ENCODE results near the gene TMEM88.
"Not testable (repeated sequence)": the region's sequence is repeated elsewhere in the genome, so short reads cannot be mapped to it uniquely, and the experiment has no call there.

The TMEM88 gene

DNA sequence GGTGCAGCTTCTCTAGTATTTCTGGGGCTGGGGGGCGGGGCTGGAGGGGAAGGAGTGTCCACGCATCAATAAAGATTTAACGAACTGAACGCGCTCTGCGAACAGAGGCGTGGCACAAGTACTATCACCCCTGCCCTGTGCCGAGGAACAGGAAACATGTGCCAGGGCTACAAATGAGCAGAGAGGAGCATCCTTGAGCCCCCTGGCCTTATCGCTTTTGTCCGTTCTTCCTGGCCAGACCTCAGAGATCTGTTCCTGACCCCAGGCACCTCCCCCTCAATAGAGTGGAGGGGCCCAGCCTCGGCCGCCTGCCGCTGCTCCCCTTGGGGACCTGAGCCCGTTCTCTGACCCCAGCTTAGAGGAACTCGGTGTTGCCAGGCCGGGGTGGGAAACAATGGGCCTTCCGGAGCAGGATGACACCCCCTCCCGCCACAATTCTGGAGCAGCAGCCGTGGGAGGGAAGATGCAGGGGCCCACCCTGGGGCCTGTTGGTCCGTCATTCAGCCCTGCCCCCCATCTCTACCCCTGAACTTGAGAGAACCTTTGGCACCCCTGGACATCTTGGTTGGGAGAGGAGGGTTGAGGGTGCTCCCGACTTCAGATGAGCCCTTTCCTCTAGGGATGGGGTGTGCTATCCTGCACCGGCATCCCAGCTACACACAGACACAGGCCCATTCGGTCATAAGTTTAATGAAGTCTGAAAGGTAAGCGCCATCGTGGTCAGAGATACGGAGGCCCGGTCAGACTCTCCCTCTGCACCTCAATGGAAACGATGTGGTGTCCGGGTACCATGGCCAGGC, 1.3 kb downstream of the TMEM88 start:
- DNase-seq (ENCODE audit: low read depth): no peak

DNA sequence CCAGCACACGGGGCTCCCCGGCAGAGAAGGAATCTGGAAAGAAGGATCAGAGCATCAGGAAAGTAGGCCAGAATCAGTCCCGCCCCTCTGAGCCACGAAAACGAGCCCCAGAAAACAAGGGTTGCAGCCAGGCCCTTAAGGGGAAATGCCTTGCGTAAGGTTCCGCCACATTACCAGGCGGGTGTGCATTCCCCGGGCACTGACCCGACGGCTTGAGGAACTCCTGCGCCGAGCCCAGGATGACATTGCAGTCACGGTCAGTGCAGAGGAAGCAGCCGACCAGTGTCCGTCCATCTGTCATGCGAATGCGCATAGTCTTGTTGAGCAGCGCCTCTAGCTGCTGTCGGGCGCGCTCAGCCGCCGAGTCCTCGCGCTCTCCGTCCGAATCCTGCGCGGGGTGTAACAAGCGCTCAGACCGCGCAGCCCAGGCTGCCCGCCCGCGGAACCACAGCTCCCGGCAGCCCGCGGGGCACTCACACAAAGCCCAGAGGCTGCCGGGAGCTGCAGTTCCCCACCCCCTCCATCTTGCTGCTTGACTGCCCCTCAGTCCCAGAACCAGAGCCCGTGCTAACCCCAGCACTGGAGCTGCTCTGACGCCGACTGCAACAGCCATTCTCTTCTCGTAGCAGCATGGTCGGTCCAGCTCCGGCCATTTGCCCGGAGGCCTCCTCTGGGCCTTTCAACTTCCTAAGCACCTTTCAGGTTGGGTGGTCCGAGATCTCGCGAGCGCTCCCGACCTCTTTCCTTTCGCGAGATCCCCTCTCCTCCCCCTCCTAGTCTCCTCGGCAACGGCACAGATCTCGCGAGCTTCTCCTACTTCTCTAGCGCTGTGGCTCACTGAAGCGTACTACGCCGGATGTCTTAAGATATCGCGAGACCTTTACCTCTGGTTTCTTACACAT, 2.2 kb downstream of the TMEM88 start, which contains the start of gene NAA38:
Gene NAA38, minus strand, starts transcription at position 749 of the 902 bp plus-strand sequence. Its CDS starts 96 bp downstream, at position 653.
- peak; percentile 95 for DNase-seq (ENCODE audit: low read depth)

DNA sequence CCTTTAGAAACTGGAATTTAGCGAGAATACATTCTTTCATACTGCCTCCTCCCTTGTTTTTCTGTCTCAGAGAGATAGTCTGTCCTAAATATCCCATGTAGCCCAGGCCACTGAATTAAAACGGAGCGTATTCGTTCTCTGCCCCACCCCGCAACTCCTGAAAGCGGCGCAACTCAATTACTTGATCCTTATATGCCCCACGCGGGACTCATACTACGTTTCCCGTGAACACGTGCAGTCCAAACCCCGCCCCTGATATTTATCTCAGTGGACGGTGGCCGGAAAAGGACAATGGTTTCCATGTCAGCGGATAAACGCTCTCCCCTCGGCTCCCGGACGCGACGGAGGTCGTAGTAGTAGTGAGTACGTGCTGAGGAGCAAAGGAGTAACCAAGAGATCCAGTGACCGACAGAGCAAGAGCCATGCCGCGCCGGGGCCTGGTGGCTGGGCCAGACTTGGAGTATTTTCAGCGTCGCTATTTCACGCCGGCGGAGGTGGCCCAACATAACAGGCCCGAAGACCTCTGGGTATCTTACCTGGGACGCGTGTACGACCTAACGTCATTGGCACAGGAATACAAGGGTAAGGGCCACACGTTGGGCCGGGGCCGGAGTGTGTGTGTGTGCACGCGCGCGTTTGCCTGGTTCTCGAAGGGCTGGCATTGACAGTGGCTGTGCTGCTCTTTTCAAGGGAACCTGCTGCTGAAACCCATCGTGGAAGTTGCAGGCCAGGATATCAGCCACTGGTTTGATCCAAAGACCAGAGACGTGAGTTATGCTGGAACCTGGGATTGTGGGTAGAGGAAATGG, 3.1 kb downstream of the TMEM88 start, which contains the start of gene CYB5D1:
Gene CYB5D1, plus strand, starts transcription at position 291 of the 809 bp plus-strand sequence. Its CDS starts 132 bp downstream, at position 423.
- peak; percentile 81 for DNase-seq (ENCODE audit: low read depth)

DNA sequence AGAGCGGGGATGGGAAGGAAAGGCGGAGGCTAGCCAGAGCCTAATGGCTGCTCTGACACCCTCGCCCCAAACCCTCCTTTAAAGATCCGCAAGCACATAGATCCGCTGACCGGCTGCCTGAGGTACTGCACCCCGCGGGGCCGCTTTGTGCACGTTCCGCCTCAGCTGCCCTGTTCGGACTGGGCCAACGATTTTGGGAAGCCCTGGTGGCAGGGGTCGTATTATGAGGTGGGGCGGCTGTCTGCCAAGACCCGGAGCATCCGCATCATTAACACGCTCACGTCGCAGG, 3.6 kb downstream of the TMEM88 start:
- no peak for DNase-seq (ENCODE audit: low read depth)

DNA sequence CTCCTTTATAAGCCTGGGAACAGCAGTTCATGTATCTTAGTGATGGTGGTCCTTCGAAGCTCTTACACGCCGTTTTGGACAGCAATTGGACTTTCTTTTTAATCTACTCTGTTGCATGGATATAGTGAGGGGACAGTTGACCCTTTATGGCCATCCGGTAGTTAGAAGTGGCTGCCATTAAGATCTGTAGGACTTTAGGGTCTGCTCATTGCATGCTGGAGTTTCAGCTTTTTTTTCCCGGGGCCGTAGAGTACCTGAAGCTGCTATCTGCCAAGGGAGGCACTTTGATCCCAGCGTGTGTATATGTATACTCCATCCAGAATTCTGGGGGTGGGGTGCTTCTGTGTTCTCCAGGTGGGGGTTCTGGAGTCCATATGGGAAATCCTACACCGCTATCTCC, 4.2 kb downstream of the TMEM88 start:
- DNase-seq (ENCODE audit: low read depth): no peak

DNA sequence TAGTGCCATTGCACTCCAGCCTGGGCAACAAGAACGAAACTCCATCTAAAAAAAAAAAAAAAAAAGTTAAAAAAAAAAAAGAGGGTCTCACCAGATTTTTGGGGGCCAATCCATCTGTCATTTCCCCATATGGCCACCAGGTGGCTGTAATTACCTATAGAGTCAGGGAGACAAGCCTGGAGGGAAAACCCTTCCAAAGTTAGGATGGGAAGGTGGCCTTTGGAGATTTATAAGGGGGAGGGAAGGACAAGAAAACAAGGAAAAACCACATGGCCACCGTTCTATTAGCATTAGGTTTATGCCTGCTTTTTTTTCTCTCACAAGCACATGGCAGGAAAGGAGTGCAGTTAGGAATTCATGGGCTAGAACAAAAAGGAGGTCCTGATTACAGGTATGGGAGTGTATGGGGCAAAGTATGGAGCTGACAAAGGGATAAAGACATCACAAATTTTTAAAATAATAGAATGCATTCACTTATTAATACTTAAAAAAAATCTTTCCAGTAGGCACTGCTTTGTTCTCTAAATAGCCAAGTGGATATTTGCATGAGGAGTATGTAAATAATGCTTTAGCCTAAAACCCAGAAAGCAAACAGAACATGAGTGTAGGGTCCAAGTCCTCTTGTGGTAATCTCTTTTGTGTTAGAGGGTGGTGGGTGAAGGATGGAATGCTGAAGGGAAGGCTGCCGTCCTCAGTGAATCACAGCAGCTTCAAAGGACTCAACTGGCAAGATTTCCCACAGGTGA, 8.0 kb downstream of the TMEM88 start:
- peak; percentile 29 for DNase-seq (ENCODE audit: low read depth)

DNA sequence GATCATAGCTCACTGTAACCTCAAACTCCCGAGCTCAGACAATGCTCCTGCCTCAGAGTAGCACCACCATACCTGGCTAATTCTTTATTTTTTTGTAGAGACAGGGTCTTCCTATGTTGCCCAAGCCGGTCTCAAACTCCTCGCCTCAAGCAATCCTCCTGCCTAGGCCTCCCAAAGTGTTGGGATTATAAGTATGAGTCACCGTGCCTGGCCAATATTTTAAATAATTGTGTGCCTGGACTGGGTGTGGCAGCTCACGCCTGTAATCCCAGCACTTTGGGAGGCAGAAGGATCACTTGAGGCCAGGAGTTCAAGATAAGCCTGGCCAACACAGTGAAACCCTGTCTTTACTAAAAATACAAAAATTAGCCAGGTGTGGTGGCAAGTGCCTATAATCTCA, 9.5 kb downstream of the TMEM88 start:
- not testable (repeated sequence) for DNase-seq (ENCODE audit: low read depth)

DNA sequence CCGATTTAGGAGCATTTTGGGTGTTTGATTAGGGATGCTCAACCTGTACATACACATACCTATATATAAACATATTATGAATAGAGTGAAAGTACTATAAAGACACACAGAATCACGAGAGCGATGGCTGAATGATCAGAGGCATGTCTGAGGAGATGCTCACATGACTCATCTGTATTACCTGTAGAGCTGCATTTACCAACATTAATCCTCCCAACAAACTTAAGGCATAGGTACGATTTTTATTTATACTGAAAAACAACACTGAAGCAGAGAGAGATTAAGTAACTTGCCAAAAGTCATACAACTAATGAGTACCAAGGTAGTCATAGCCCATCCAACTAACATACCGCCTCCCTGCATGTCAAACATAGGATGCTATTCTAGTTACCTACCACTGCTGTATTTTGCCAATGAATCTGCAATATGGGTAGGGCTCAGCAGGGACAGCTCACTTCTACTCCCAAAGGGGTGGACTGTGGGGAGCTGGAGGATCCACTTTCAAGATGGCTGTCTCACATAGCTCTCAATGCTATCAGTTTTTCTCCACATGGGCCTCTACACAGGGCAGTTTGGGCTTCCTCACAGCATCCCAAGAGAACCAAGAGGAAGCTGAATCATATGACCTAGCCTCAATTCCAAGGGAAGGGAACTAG, 10.3 kb downstream of the TMEM88 start:
- no peak for DNase-seq (ENCODE audit: low read depth)

DNA sequence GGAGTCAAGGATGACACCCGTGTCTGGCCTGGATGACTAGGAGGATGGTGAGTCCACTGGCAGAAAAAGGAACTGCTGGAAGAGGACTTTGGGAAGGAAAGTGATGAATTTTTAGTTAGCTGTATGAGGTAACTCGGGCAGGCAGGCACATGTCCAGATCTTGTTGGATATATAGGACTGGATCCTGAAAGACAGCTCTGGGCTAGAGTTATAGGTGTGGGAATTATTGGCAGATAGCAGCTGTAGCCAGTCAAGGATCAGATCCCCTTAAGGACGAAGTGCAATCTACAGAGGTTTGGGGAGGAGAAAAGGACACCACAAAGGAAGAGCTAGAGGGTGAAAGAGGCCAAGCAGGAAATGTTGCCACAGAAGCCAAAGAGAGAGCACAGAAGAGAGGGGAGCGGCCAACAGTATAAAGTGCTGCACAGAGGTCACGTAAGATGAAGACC, 13.0 kb downstream of the TMEM88 start:
- DNase-seq (ENCODE audit: low read depth): no peak

DNA sequence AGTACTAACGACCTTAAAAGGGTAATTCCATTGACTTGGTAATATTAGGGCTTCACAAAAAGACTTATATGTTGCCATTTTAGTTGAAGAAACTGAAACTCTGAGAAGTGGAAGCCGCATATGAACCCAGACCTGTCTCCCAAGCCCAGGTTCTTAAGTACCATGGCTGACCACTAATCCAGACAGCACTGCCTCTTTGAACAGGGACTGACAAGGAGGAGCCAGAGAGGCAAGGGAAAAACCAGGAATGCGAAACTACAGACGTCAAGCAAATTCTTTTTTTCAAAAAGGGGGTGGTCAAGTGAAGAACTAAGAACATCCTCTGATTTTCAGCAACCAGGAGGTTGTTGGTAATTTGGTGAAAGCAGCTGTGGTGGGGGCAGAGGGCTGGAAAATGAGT, 18.2 kb downstream of the TMEM88 start:
- no peak for DNase-seq (ENCODE audit: low read depth)

DNA sequence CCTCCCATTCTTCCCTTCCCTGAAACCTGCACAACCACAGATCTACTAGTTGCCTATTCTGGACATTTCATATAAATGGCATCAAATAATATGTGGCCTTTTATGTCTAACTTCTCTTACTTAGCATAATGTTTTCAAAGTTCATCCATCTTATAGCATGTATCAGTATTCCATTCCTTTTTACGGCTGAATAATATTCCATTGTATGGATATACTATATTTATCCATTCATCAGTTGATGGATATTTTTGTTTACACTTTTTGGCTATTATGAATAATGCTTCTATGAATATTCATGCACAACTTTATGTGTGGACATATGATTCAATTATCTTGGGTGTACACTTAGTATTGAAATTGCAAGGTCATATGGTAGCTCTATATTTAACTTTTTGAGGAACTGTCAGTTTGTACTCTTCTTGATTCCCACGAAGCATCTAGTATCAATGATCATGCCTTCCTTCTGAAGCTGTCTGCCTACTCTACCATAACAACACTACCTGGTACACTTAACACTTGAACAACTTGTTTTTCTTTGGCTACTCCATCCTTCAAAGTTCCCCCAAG, 21.0 kb downstream of the TMEM88 start:
- DNase-seq (ENCODE audit: low read depth): no peak

DNA sequence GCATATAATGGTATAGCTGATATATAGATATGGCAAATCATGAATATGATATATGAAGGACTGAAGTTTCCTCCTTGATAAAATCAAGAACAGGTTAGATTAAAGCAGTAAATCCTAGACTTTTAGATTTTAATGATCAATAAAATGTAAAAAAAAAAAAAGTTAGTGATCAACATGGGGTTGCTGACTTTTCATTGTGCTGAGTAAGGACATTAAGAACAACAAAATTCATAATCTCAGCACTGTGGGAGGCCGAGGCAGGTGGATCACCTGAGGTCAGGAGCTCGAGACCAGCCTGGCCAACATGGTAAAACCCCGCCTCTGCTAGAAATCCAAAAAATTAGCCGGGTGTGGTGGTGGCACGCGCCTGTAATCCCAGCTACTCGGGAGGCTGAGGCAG, 23.4 kb downstream of the TMEM88 start:
- DNase-seq (ENCODE audit: low read depth): no peak

DNA sequence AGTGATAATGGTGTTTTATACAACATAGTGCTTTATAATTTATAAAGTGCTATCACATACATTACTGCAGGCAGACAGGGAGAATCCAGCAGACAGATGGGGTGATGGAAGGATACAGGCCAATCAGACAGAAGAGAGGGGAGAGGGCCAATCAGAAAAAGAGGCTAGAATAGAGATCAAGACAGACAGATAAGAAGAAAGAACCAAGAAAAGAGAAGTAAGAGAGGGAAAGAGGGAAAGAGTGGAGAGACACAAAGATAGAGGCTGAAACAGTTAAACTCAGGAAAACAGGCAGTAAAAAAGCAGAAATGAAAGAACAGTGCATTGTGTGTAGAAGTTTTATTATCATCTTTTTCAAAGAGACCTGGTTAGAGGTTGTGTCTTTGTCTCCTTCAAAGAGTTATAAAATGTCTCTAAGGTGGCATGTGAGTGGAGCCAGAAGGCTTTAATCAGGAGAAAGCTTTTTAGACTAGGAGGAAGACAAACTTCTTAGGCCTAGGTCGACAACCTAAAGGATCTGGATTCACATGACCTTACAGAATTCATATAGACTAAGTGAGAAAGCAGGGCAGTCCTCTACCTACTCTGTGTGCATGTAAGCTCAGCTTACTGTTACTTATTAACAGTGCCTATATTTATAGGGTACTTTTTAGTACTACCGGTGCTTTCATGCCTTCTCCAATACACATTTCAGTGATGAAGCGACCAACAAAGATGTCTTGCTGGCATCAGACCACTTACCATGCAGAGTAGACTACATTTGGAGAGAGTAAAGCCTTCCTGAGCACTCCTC, 25.4 kb downstream of the TMEM88 start:
- DNase-seq (ENCODE audit: low read depth): no peak

DNA sequence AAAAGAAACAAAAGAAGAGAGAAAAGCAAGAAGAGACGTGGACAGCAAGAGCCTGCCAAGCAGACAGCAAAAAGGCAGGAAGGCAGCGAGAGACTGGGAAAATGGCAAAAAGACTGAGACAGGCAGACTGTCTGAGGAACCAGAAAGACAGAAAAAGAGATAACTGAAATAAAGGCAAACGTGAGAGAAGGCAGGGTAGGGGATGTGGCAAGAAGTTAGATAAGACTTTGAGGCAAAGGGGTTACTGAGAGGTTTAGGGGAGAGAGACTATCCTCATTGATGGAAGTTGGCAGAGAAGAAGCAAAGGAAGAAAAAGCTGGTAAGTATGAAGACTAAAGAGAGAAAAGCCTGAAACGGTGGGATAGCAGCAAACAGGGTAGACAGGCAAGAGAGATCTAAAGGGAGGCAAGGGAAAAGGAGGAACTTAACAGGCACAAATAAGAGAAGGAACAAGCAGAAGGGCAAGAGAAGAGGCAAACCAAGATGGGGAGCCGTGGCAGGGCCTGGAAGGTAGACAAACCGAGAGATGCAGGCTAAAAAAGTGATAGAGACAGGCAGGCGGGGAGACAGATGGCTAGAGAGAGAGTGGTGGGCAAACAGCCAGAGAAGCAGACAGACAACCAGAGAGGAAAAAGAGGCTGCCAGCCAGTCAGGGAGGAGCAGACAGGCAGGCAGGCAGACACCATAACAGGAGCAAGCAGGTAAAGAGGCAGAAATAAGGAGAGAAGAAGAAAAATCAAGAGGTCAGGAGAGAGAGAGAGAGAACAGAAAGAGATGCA, 26.6 kb downstream of the TMEM88 start:
- DNase-seq (ENCODE audit: low read depth): no peak

DNA sequence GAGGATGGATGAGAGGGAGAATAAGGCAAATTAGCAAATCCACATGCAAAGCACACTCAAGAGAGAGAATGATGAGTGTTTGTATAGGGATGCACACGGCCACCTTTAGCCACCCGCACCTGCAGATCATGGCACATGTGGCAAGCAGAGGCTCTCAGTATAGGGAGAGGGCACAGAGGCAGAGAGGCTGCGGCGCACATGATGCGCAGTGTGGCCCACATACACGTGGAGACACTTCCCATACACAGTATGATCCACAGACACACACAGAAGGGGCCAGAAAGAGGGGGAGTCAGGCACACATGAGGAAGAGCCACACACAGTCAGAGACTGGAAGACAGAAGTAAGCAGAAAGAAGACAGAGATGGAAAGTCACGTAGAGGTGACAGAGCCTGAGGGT, 27.2 kb downstream of the TMEM88 start:
- no peak for DNase-seq (ENCODE audit: low read depth)

DNA sequence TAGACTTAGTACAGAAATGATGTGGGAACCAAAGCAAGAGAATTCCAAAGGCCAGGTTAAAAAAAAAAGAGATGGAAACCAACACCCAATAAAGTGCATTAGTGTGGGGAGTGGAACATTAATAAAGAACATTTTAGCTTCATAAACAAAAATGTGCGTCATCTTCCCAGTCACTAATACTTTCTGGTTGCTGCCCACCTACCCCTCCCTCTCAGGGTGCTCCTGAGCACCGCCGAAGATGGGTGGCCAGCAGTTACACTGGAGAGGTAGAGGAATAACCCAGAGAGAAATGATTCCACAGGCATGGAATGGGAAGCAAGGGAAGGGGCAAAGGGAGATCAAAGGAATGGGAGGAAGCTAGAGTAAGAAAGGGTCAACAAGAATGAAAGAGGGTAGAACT, 27.8 kb downstream of the TMEM88 start:
- DNase-seq (ENCODE audit: low read depth): no peak

DNA sequence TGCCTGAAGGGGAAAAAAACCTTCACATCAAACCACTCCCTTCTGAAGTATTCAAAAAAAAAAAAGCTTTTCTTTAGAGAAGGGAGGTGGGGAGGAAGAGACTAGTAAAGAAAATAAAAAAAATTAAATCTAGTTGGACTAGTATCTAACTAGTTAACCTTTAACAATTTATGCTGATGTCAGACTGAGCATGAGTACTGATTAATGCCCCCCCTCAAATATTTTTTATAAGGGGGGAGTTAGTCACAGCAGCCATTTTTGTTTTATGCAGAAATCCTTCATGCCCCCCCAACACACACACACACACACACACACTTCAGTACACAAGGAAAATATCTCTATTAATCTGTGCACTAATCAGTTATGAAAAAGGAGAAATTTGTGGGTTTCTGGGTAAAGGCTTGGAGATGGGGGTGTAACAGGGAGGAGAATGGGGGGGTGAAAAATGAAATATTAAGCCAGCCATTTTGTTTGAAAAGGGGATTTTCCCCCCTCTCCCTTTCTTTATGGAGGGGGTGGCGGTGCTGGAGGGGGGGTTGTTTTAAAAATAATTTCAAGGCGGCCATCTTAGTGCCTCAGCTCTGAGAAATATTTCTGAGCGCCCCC, 29.0 kb downstream of the TMEM88 start:
- peak; percentile 25 for DNase-seq (ENCODE audit: low read depth)

DNA sequence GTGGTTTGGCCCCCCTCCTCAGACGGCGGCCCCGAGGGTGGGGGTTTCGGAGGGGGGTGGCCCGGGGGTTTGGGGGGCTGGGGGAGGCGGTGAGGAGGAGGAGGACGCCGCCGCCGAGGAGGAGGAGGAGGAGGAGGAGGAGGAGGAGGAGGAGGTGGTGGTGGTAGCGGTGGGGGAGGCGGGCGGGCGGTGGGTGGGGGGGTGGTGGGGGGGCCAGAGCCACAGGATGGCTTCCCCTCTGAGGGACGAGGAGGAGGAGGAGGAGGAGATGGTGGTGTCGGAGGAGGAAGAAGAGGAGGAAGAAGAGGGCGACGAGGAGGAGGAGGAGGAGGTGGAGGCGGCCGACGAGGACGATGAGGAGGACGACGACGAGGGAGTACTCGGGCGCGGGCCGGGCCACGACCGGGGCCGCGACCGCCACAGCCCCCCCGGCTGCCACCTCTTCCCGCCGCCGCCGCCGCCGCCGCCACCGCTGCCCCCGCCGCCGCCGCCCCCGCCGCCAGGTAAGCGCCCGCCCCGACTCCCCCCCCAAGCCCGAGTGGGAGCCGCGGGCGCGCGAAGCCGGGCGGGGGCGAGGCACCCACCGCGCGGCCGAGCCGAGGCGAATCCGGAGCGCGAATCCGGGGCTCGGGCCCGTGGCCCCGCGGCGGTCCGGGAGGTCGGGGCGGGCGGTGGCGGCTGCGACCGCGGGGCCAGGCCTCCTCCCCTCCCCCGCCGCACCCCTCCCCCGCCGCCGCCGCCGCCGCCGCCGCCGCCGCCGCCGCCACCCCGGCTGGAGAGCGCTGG, 29.9 kb downstream of the TMEM88 start:
- peak; percentile 36 for DNase-seq (ENCODE audit: low read depth)
